AG09309 (cell line): ENCODE measurements around the gene APBA3.

ENCODE experiments used
- DNase-seq: peaks from one replicate; pipeline ENCODE4 v3.0.0-alpha.2; 2010; ENCODE audit warnings: low read depth
- H3K4me3 ChIP-seq: 2 replicates; pipeline ENCODE4 v1.5.1; 2011; ENCODE audit warnings: mild to moderate bottlenecking, low read depth, low read length, moderate library complexity; ENCODE audit not compliant: control insufficient read depth
- TF ChIP-seq, protein P1 (sequence below): IDR thresholded peaks from 2 replicates; pipeline ENCODE4 v1.5.1; 2011; ENCODE audit warnings: mild to moderate bottlenecking, low read depth, low read length, inconsistent platforms; ENCODE audit not compliant: insufficient read depth, control insufficient read depth; ENCODE audit errors: missing control alignments

Gene APBA3

GRCh38 chr19:3776479-3777040 is 15.1 kb upstream of the APBA3 start:
- DNase-seq, result no peak
- H3K4me3 ChIP-seq, result no peak overlapping the region
- TF ChIP-seq, protein P1, sequence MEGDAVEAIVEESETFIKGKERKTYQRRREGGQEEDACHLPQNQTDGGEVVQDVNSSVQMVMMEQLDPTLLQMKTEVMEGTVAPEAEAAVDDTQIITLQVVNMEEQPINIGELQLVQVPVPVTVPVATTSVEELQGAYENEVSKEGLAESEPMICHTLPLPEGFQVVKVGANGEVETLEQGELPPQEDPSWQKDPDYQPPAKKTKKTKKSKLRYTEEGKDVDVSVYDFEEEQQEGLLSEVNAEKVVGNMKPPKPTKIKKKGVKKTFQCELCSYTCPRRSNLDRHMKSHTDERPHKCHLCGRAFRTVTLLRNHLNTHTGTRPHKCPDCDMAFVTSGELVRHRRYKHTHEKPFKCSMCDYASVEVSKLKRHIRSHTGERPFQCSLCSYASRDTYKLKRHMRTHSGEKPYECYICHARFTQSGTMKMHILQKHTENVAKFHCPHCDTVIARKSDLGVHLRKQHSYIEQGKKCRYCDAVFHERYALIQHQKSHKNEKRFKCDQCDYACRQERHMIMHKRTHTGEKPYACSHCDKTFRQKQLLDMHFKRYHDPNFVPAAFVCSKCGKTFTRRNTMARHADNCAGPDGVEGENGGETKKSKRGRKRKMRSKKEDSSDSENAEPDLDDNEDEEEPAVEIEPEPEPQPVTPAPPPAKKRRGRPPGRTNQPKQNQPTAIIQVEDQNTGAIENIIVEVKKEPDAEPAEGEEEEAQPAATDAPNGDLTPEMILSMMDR, result no peak

DNA sequence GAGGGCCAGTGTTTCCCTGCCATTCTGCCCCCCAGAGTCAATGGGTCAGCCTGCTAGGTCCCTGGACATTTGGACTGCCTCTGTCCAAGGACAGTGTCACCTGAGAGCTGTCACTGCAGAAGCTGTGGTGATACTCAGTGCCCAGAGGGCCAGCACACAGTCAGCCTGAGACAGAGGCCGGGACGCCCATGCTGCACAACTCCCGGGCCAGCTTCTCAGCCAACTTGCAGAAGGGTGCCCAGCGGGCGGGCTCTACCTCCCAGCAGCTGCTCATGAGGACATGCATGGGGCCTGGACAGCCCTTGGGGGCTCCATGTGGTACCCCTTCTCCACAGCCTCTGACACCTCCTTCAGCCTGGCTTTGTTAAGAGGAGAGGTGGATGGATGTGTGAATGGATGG is 14.3 kb upstream of the APBA3 start:
- DNase-seq, result no peak
- no peak overlapping the region for H3K4me3 ChIP-seq
- TF ChIP-seq, protein P1, result no peak

GRCh38 chr19:3775374-3775711 is 13.9 kb upstream of the APBA3 start:
- no peak for DNase-seq
- TF ChIP-seq, protein P1, result no peak
- no peak overlapping the region for H3K4me3 ChIP-seq

DNA sequence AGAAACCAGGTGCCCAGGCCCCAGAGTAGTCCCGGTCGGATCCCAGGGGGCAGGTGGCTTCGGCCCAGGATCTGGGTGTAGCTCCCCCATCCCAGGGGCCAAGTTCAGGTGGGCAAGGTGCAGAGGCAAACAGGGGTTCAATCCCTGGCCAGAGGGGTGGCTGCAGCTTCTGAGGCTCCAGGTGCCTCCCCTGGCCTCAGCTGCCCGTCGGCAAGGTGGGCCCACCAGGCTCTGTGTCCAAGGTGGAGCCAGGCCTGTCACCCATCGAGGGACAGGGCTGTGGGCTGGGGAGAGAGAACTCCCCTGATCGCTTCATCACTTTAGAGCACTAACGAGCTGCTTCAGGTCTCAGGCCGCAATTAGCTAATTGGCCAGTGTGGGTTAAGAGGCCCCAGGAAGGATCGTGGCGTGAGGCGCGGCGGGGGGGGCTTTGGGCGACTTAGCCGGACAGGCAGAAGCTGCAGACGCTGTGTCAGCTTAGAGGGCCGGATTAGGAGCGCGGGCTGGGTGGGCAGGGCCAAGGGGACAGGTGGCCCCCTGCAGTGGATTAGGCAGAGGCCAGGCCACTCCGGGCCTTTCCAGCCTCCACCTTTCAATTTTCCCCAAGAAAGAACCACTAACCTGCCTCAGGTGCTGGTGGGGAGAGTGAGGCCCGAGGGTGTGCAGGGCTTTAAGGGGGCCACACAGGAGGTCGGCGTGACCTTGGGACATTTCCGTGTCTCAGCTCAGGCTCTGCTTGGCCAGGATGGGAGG is 13.3 kb upstream of the APBA3 start:
- TF ChIP-seq, protein P1, result no peak
- no peak for DNase-seq
- H3K4me3 ChIP-seq, result no peak overlapping the region

DNA sequence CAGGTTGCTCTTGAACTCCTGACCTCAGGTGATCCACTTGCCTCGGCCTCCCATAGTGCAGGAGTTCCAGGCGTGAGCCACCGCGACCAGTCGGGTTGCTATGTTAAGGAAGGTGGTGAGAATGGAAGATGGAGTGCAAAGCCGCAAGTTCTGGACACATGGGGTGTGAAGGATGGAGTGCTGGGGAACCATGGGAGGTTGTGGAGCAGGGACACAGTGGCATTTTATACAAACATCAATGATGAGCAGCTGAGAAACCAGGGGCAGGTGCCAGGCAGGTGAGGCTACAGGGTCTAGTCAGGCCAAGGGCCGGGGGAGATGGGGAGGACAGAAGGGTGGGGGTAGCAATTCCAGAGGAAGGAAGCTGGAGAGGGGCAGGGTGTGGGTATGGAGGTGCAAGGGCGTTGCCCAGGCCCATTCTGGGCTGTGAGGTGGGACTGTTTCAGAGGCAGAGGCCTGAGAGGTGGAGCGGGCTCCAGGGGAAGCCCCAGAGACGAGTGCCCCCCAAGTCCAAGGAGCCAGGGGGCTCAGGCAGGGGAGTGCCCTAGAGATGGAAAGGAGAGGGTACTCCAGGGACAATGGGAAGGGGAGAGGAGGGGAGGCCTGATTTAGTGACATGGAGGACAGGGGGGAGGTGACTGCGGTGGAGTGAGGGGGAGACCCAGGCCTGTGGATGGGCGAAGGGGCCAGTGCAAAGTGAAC is 12.5 kb upstream of the APBA3 start:
- TF ChIP-seq, protein P1, result no peak
- no peak for DNase-seq
- no peak overlapping the region for H3K4me3 ChIP-seq

DNA sequence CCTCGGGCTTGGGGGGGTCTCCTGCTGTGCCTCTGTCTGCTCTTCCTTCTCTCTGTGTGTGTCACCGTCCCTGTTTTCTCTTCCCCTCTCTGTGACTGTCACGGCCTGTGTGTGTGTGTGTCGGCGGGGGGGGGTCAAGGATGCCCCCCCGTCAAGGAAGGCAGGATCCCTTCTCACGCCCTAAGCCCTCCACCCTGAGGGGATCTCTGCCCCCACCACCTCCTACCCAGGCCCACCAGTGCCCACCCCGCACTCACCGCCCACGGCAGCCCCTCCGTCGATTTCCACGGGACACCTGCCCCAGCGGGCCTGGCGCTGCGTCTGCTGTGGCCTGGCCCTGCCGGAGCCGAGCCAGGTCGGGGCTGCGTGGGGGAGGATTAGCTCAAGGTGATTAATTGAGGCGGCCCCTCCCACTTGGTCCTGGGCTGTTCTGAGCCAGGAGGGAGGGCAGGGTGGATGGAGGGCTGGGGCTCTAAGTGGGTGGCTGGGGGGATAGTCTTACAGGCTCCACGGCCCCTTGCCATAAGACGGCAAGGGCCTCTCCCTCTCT is 10.5 kb upstream of the APBA3 start, which contains the start of gene RAX2:
Gene RAX2 (minus strand): TSS at position 323 of the 550 bp plus-strand sequence. CDS start 486 bp downstream, outside the sequence.
- no peak for DNase-seq
- TF ChIP-seq, protein P1, result no peak

More for the DNA sequence above, 10.5 kb upstream of the APBA3 start, which contains the start of gene RAX2:
- H3K4me3 ChIP-seq, result no peak within 1 kb of the TSS
